Measurements from ENCODE around the gene ADSS2. TPM values are rescaled to one million over a fixed set of nuclear protein-coding genes. Genes with fewer than 3 reads are reported as not detected.

The ADSS2 gene
- total and polyA plus RNA-seq, 2 donors (not counting 3 experiments of a cell fraction or from before 2014, with no cell fraction given): 35.5 to 90.6 TPM

DNA sequence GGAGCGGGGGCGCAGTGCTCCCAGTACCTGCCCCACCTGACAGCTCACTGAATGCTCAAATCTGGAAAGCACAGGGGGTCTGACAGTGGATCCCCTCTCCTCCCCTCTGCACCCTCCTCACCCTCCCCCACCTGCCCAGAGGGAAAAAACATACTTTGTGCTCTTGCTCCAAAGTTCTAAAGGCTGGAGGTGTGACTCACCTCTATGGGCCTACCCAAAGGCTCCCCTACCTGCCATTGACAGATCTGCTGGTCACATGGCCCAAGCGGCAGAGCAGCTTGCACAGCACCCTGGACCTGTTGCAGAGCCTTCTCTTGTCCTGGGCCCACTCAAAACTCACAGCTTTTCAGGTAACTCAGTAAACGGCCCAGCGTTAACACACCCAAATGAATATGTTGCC lies 55.7 kb downstream of the ADSS2 start:
- H3K36me3 ChIP-seq (ENCODE audit: control insufficient read depth in 2 of 2, extremely low read depth in 1 of 2, insufficient read depth in 2 of 2, low read length in 2 of 2): no peaks in the 10 kb centered on the region
- H3K27me3 ChIP-seq (ENCODE audit: control insufficient read depth in 2 of 2, insufficient read depth in 2 of 2, low read length in 2 of 2): no peaks in the 10 kb centered on the region
- no TSS peak for BruUV-seq (replicated peaks)
- H3K4me2 ChIP-seq (ENCODE audit: insufficient read depth, low read length): no peak overlapping the region
- no peaks in the 10 kb centered on the region for H3K4me1 ChIP-seq (ENCODE audit: control insufficient read depth, extremely low read depth, insufficient read depth, low read length)
- no peak for DNase-seq (ENCODE audit: low read depth, low spot score)
- no peak overlapping the region for H2AFZ ChIP-seq (ENCODE audit: low read depth, low read length)
- H3K27ac ChIP-seq (ENCODE audit: insufficient read depth, low read depth, low read length): no peak overlapping the region
- no peak overlapping the region for H3K4me3 ChIP-seq (replicated peaks in 1 of 3; ENCODE audit: insufficient read depth in 1 of 3, low read depth in 1 of 3, low read length in 3 of 3)
- H3K9ac ChIP-seq (replicated peaks; ENCODE audit: extremely low read depth, insufficient read depth, low read length): no peak overlapping the region
- no peaks in the 10 kb centered on the region for H4K20me1 ChIP-seq (replicated peaks; ENCODE audit: control insufficient read depth, extremely low read depth, insufficient read depth, low read length)
- CTCF ChIA-PET: no interaction called here
- H3K79me2 ChIP-seq (ENCODE audit: control insufficient read depth, insufficient read depth, low read length): no peaks in the 10 kb centered on the region
- no peak for TF ChIP-seq POLR2A (IDR thresholded peaks at IDR 0.05; ENCODE audit: low read depth, low read length)
- no peak for TF ChIP-seq EZH2 (IDR thresholded peaks at IDR 0.05; ENCODE audit: borderline replicate concordance, low read depth, low read length, severe bottlenecking)
- TF ChIP-seq, protein P1, sequence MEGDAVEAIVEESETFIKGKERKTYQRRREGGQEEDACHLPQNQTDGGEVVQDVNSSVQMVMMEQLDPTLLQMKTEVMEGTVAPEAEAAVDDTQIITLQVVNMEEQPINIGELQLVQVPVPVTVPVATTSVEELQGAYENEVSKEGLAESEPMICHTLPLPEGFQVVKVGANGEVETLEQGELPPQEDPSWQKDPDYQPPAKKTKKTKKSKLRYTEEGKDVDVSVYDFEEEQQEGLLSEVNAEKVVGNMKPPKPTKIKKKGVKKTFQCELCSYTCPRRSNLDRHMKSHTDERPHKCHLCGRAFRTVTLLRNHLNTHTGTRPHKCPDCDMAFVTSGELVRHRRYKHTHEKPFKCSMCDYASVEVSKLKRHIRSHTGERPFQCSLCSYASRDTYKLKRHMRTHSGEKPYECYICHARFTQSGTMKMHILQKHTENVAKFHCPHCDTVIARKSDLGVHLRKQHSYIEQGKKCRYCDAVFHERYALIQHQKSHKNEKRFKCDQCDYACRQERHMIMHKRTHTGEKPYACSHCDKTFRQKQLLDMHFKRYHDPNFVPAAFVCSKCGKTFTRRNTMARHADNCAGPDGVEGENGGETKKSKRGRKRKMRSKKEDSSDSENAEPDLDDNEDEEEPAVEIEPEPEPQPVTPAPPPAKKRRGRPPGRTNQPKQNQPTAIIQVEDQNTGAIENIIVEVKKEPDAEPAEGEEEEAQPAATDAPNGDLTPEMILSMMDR (IDR thresholded peaks at IDR 0.05; ENCODE audit: extremely low read depth in 1 of 2, insufficient read depth in 1 of 2, low read depth in 1 of 2, low read length in 2 of 2): no peak
- TF ChIP-seq FOS (IDR thresholded peaks at IDR 0.05; ENCODE audit: borderline replicate concordance, insufficient read depth, low read length): no peak
- no peak for TF ChIP-seq MYC (IDR thresholded peaks at IDR 0.05; ENCODE audit: low read depth, low read length)
- no peaks in the 10 kb centered on the region for H3K9me1 ChIP-seq (replicated peaks; ENCODE audit: control insufficient read depth, extremely low read depth, insufficient read depth, low read length)
- intact Hi-C loops (cut with micrococcal nuclease) (no loop called here), dilution Hi-C loops (cut with MboI; ENCODE audit: extremely low pct_ligation_motif_present, low sequenced_read_pairs) (no loop called here)
- POLR2A ChIA-PET: no interaction called here
- FAIRE-seq: no peak
- H3K9me3 ChIP-seq (replicated peaks; ENCODE audit: control insufficient read depth, insufficient read depth, low read length): no peaks in the 10 kb centered on the region
